ENCODE data around the gene THEMIS.
A peak's percentile ranks its signal among the peaks of the same experiment; 100 is the strongest.

The THEMIS gene

GRCh38 chr6:127845242-127845641 is 55.6 kb downstream of the THEMIS start:
- Histone ChIP-seq H3K36me3 (ENCODE audit: control insufficient read depth in 2 of 2, insufficient read depth in 1 of 2, low read length in 2 of 2) (no peaks in the 10 kb centered on the region), H3K4me3 (ENCODE audit: low read depth, low read length) (no peak overlapping the region), H3K9me3 (ENCODE audit: control insufficient read depth, insufficient read depth, low read depth, low read length) (no peaks in the 10 kb centered on the region), H3K27ac (ENCODE audit: extremely low read depth, low read depth, low read length) (no peak overlapping the region), H3K4me1 (ENCODE audit: control insufficient read depth, insufficient read depth, low read length) (no peaks in the 10 kb centered on the region)
- POLR2A ChIA-PET, result no interaction called here
- CTCF ChIA-PET, result interaction anchor here (0.6 to 1.0 kb wide), 3 partner anchors 10 to 239 kb away, joined by 3 to 4 read pairs (median 3); no protein-coding TSS in a partner anchor
- no peak for TF ChIP-seq ZNF704 (tag by site-specific recombination; IDR thresholded peaks at IDR 0.05)
- no peak for TF ChIP-seq MYNN (tag by site-specific recombination; IDR thresholded peaks at IDR 0.05; ENCODE audit: borderline replicate concordance)
- TF ChIP-seq, protein P1, sequence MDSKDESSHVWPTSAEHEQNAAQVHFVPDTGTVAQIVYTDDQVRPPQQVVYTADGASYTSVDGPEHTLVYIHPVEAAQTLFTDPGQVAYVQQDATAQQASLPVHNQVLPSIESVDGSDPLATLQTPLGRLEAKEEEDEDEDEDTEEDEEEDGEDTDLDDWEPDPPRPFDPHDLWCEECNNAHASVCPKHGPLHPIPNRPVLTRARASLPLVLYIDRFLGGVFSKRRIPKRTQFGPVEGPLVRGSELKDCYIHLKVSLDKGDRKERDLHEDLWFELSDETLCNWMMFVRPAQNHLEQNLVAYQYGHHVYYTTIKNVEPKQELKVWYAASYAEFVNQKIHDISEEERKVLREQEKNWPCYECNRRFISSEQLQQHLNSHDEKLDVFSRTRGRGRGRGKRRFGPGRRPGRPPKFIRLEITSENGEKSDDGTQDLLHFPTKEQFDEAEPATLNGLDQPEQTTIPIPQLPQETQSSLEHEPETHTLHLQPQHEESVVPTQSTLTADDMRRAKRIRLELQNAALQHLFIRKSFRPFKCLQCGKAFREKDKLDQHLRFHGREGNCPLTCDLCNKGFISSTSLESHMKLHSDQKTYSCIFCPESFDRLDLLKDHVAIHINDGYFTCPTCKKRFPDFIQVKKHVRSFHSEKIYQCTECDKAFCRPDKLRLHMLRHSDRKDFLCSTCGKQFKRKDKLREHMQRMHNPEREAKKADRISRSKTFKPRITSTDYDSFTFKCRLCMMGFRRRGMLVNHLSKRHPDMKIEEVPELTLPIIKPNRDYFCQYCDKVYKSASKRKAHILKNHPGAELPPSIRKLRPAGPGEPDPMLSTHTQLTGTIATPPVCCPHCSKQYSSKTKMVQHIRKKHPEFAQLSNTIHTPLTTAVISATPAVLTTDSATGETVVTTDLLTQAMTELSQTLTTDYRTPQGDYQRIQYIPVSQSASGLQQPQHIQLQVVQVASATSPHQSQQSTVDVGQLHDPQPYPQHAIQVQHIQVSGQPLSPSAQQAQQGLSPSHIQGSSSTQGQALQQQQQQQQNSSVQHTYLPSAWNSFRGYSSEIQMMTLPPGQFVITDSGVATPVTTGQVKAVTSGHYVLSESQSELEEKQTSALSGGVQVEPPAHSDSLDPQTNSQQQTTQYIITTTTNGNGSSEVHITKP (tag by site-specific recombination; IDR thresholded peaks at IDR 0.05), result no peak
- TF ChIP-seq, protein P2, sequence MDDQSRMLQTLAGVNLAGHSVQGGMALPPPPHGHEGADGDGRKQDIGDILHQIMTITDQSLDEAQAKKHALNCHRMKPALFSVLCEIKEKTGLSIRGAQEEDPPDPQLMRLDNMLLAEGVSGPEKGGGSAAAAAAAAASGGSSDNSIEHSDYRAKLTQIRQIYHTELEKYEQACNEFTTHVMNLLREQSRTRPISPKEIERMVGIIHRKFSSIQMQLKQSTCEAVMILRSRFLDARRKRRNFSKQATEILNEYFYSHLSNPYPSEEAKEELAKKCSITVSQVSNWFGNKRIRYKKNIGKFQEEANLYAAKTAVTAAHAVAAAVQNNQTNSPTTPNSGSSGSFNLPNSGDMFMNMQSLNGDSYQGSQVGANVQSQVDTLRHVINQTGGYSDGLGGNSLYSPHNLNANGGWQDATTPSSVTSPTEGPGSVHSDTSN (CRISPR knock-in tag; IDR thresholded peaks at IDR 0.05), result no peak
- TF ChIP-seq ZNF677 (tag by site-specific recombination; IDR thresholded peaks at IDR 0.05), result peak; percentile 100

DNA sequence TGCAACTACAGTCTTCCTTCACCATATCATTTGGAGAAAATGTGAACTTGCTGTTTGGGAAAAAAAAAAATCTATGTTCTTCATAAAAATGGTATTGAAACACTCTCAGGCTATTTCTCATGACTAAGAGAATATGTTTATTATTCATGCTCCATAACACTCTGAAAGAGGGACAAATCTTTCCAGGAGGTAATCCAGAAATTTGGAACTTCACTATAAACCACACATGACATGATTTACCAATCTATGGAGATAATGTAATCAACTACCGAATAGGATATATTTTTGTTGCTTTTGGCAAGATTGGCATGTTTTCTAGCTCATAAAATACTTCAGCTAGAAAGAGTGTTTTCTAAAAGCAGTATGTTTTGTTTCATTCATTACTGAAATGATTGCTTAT is 56.3 kb downstream of the THEMIS start:
- Histone ChIP-seq H3K4me3 (ENCODE audit: low read depth, low read length) (no peak overlapping the region), H3K9me3 (ENCODE audit: control insufficient read depth, insufficient read depth, low read depth, low read length) (no peaks in the 10 kb centered on the region), H3K27ac (ENCODE audit: extremely low read depth, low read depth, low read length) (no peak overlapping the region), H3K4me1 (ENCODE audit: control insufficient read depth, insufficient read depth, low read length) (no peaks in the 10 kb centered on the region), H3K36me3 (ENCODE audit: control insufficient read depth in 2 of 2, insufficient read depth in 1 of 2, low read length in 2 of 2) (no peaks in the 10 kb centered on the region)
- TF ChIP-seq ZBTB10 (tag by site-specific recombination; IDR thresholded peaks at IDR 0.05) (no peak), ZNF266 (tag by site-specific recombination; IDR thresholded peaks at IDR 0.05; ENCODE audit: low read depth) (no peak), ZNF140 (tag by site-specific recombination; IDR thresholded peaks at IDR 0.05) (no peak), ZNF148 (tag by site-specific recombination; IDR thresholded peaks at IDR 0.05; ENCODE audit: borderline replicate concordance) (no peak), ZNF768 (tag by site-specific recombination; IDR thresholded peaks at IDR 0.05) (no peak), ZNF629 (tag by site-specific recombination; IDR thresholded peaks at IDR 0.05) (no peak)
- TF ChIP-seq, protein P3, sequence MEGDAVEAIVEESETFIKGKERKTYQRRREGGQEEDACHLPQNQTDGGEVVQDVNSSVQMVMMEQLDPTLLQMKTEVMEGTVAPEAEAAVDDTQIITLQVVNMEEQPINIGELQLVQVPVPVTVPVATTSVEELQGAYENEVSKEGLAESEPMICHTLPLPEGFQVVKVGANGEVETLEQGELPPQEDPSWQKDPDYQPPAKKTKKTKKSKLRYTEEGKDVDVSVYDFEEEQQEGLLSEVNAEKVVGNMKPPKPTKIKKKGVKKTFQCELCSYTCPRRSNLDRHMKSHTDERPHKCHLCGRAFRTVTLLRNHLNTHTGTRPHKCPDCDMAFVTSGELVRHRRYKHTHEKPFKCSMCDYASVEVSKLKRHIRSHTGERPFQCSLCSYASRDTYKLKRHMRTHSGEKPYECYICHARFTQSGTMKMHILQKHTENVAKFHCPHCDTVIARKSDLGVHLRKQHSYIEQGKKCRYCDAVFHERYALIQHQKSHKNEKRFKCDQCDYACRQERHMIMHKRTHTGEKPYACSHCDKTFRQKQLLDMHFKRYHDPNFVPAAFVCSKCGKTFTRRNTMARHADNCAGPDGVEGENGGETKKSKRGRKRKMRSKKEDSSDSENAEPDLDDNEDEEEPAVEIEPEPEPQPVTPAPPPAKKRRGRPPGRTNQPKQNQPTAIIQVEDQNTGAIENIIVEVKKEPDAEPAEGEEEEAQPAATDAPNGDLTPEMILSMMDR (tag by site-specific recombination; IDR thresholded peaks at IDR 0.05), result no peak
- POLR2A ChIA-PET, result no interaction called here
- CTCF ChIA-PET, result interaction anchor here (0.6 to 1.0 kb wide), 2 partner anchors 11 to 16 kb away, joined by 3 read pairs; no protein-coding TSS in a partner anchor
